Caco-2 (cell line): ENCODE measurements around the gene MSI1. TPM values are rescaled to one million over a fixed set of nuclear protein-coding genes. Genes with fewer than 3 reads are reported as not detected.

ENCODE experiments used
- BruUV-seq: library from RNA; stranded (reverse); fragments of 400-500 nt; replicated peaks from 2 replicates; lab custom pipeline; 2021; lab: Mats Ljungman, UMichigan
- CTCF ChIA-PET: fragments of 300-600 bp; sonication (Branson Sonifier 250); formaldehyde crosslinking; loops from one replicate; lab custom pipeline; 2022; ENCODE audit warnings: antibody characterized with exemption; lab: Charles Lee
- POLR2A ChIA-PET: fragments of 300-600 bp; sonication (Branson Sonifier 250); formaldehyde crosslinking; loops from one replicate; lab custom pipeline; 2022; ENCODE audit warnings: antibody characterized with exemption; lab: Charles Lee
- DNase-seq, 2 experiments: peaks; one replicate each; pipeline versions ENCODE4 v3.0.0 to v3.0.0-alpha.2; 2020 to 2022
- H3K27me3 ChIP-seq: replicated peaks from 2 replicates; pipeline ENCODE4 v1.6.0; 2011; ENCODE audit warnings: low read length; ENCODE audit not compliant: control insufficient read depth, insufficient read depth
- H3K36me3 ChIP-seq: 2 replicates; pipeline ENCODE4 v1.5.1; 2011; ENCODE audit warnings: low read length; ENCODE audit not compliant: control insufficient read depth, insufficient read depth
- H3K4me1 ChIP-seq: fragments of 250-450 bp; sonication (Bioruptor Pico); 2 replicates; pipeline ENCODE4 v1.5.1; 2020; ENCODE audit warnings: mild to moderate bottlenecking
- H3K4me3 ChIP-seq: 2 replicates; pipeline ENCODE4 v1.5.1; 2011; ENCODE audit warnings: low read depth, mild to moderate bottlenecking, control low read depth, low read length
- H3K9me3 ChIP-seq: fragments of 250-450 bp; sonication (Bioruptor Pico); 2 replicates; pipeline ENCODE4 v1.5.1; 2020; ENCODE audit warnings: mild to moderate bottlenecking, moderate library complexity
- H3K27ac Mint-ChIP-seq: one replicate; pipeline ENCODE4 v1.8.0; 2022; ENCODE audit warnings: mixed read lengths; ENCODE audit not compliant: unreplicated experiment
- H3K27me3 Mint-ChIP-seq: one replicate; pipeline ENCODE4 v1.8.0; 2022; ENCODE audit warnings: mixed read lengths; ENCODE audit not compliant: insufficient read depth, unreplicated experiment
- H3K36me3 Mint-ChIP-seq: one replicate; pipeline ENCODE4 v1.8.0; 2022; ENCODE audit warnings: mild to moderate bottlenecking, mixed read lengths; ENCODE audit not compliant: insufficient read depth, unreplicated experiment
- H3K4me1 Mint-ChIP-seq: one replicate; pipeline ENCODE4 v1.8.0; 2022; ENCODE audit warnings: low read depth, mixed read lengths; ENCODE audit not compliant: unreplicated experiment
- H3K4me3 Mint-ChIP-seq: one replicate; pipeline ENCODE4 v1.8.0; 2022; ENCODE audit warnings: mild to moderate bottlenecking, moderate library complexity, mixed read lengths; ENCODE audit not compliant: unreplicated experiment
- H3K9me3 Mint-ChIP-seq: one replicate; pipeline ENCODE4 v1.8.0; 2022; ENCODE audit warnings: mixed read lengths; ENCODE audit not compliant: unreplicated experiment
- CTCF ChIP-seq, 2 experiments: fragments of 200-600 bp in 1 of 2; IDR thresholded peaks; 1 replicate in 1 of 2; 2 replicates in 1 of 2; pipeline versions ENCODE4 v1.5.1 to v1.8.0; 2011 to 2022; ENCODE audit warnings: antibody characterized with exemption in 1 of 2, control low read depth in 1 of 2, inconsistent platforms in 1 of 2, low read depth in 1 of 2, low read length in 1 of 2, mild to moderate bottlenecking in 1 of 2, moderate library complexity in 1 of 2; ENCODE audit not compliant: insufficient read depth in 1 of 2, severe bottlenecking in 1 of 2, unreplicated experiment in 1 of 2
- intact Hi-C: fragments of 100-400 bp; cut with micrococcal nuclease; formaldehyde crosslinking; loops from one replicate; pipeline ENCODE4 v1.10.0; 2022; ENCODE audit not compliant: unreplicated experiment
- total RNA-seq: library from RNA; stranded (reverse); gene quantifications from 2 replicates; pipeline ENCODE4 v1.2.3, GENCODE V29; 2022

The MSI1 gene
- total RNA-seq, 1 experiment from 2014 or later = 24.8 TPM

GRCh38 chr12:120327593-120327992 is 41.4 kb downstream of the MSI1 start, which contains the start of gene PLA2G1B:
PLA2G1B (minus strand) TSS chr12:120327779; CDS start chr12:120327753, 26 bp downstream.
- Mint-ChIP-seq H3K27ac (no peak within 1 kb of the TSS), H3K27me3 (no peaks in the 10 kb centered on the region), H3K4me1 (peaks cover 7% of the 10 kb centered on the region), H3K9me3 (no peaks in the 10 kb centered on the region), H3K36me3 (no peaks in the 10 kb centered on the region), H3K4me3 (no peak within 1 kb of the TSS)
- Histone ChIP-seq H3K27me3 (no peaks in the 10 kb centered on the region), H3K9me3 (no peaks in the 10 kb centered on the region), H3K36me3 (no peaks in the 10 kb centered on the region), H3K4me3 (no peak within 1 kb of the TSS), H3K4me1 (no peaks in the 10 kb centered on the region)
- TF ChIP-seq CTCF (IDR thresholded peaks at IDR 0.05; ENCODE audit: insufficient read depth in 1 of 2, low read depth in 1 of 2, low read length in 1 of 2, severe bottlenecking in 1 of 2, unreplicated experiment in 1 of 2) = no peak
- intact Hi-C loops = loop anchor here (5.0 kb wide), 1 partner anchor 255 kb away; the partner anchor contains the start of gene POP5
- ChIA-PET POLR2A (no interaction called here), CTCF (interaction anchor here (0.6 kb wide), 2 partner anchors 103 to 258 kb away, joined by 3 read pairs; no protein-coding TSS in a partner anchor)
- BruUV-seq = no TSS peak
- DNase-seq = no peak

- Mint-ChIP-seq H3K27me3 (no peaks in the 10 kb centered on the region), H3K9me3 (no peaks in the 10 kb centered on the region), H3K4me1 (peaks cover 13% of the 10 kb centered on the region), H3K4me3 (no peak overlapping the region), H3K36me3 (no peaks in the 10 kb centered on the region), H3K27ac (no peak overlapping the region)
- no peak for DNase-seq
- POLR2A ChIA-PET = no interaction called here
- no TSS peak for BruUV-seq
- no peaks in the 10 kb centered on the region for H3K9me3 ChIP-seq
- H3K27me3 ChIP-seq = no peaks in the 10 kb centered on the region
- peaks cover 22% of the 10 kb centered on the region for H3K4me1 ChIP-seq
- no peak overlapping the region for H3K4me3 ChIP-seq
- no peaks in the 10 kb centered on the region for H3K36me3 ChIP-seq
- intact Hi-C loops = loop anchor here (1.0 to 5.0 kb wide), 4 partner anchors 114 to 324 kb away; partner anchors contain the start of genes COX6A1 and POP5
- no peak for TF ChIP-seq CTCF (IDR thresholded peaks at IDR 0.05; ENCODE audit: insufficient read depth in 1 of 2, low read depth in 1 of 2, low read length in 1 of 2, severe bottlenecking in 1 of 2, unreplicated experiment in 1 of 2)
- CTCF ChIA-PET = interaction anchor here (0.6 to 1.0 kb wide), 2 partner anchors 105 to 108 kb away, joined by 3 read pairs; no protein-coding TSS in a partner anchor
These were observed 44.0 kb downstream of the MSI1 start for GRCh38 chr12:120324841-120325417.

- Mint-ChIP-seq H3K4me3 (no peak overlapping the region), H3K27ac (no peak overlapping the region), H3K4me1 (peaks cover 13% of the 10 kb centered on the region), H3K9me3 (no peaks in the 10 kb centered on the region), H3K27me3 (no peaks in the 10 kb centered on the region), H3K36me3 (no peaks in the 10 kb centered on the region)
- CTCF ChIA-PET = interaction anchor here (1.0 kb wide), 1 partner anchor 110 kb away, joined by 3 read pairs; no protein-coding TSS in a partner anchor
- no peak for DNase-seq
- Histone ChIP-seq H3K36me3 (no peaks in the 10 kb centered on the region), H3K4me1 (peaks cover 22% of the 10 kb centered on the region), H3K9me3 (no peaks in the 10 kb centered on the region), H3K4me3 (no peak overlapping the region), H3K27me3 (no peaks in the 10 kb centered on the region)
- no peak for TF ChIP-seq CTCF (IDR thresholded peaks at IDR 0.05; ENCODE audit: insufficient read depth in 1 of 2, low read depth in 1 of 2, low read length in 1 of 2, severe bottlenecking in 1 of 2, unreplicated experiment in 1 of 2)
- intact Hi-C loops = loop anchor here (2.0 kb wide), 2 partner anchors 115 to 143 kb away; partner anchors contain the start of gene COX6A1
- POLR2A ChIA-PET = no interaction called here
- BruUV-seq = no TSS peak
These were observed 45.2 kb downstream of the MSI1 start for GRCh38 chr12:120323772-120324171.
